GM18499 (cell line): Measurements from ENCODE around the gene PAEP.
"Not testable (repeated sequence)": the region's sequence is repeated elsewhere in the genome, so short reads cannot be mapped to it uniquely, and the experiment has no call there.

Experiments used
- ATAC-seq: cut with Tn5 transposase; IDR thresholded peaks from one replicate; pipeline ENCODE4 v1.9.1; 2021; ENCODE audit warnings: moderate number of reproducible peaks; ENCODE audit not compliant: insufficient read depth, unreplicated experiment

PAEP gene

GRCh38 chr9:135525241-135526088 is 36.1 kb upstream of the PAEP start:
- ATAC-seq = no peak

GRCh38 chr9:135526089-135526729 is 35.3 kb upstream of the PAEP start:
- no peak for ATAC-seq

GRCh38 chr9:135526730-135527571 is 34.6 kb upstream of the PAEP start:
- no peak for ATAC-seq

- not testable (repeated sequence) for ATAC-seq
Measured at GRCh38 chr9:135528842-135529435, 32.6 kb upstream of the PAEP start.

GRCh38 chr9:135530146-135530545 is 31.4 kb upstream of the PAEP start:
- ATAC-seq = no peak

GRCh38 chr9:135531096-135531495 is 30.5 kb upstream of the PAEP start:
- no peak for ATAC-seq

GRCh38 chr9:135533113-135533512 is 28.4 kb upstream of the PAEP start:
- no peak for ATAC-seq

- no peak for ATAC-seq
Measured at GRCh38 chr9:135533674-135534073, 27.9 kb upstream of the PAEP start.

GRCh38 chr9:135534192-135534711 is 27.3 kb upstream of the PAEP start:
- not testable (repeated sequence) for ATAC-seq

GRCh38 chr9:135534826-135535225 is 26.7 kb upstream of the PAEP start:
- not testable (repeated sequence) for ATAC-seq

GRCh38 chr9:135535631-135536030 is 25.9 kb upstream of the PAEP start:
- not testable (repeated sequence) for ATAC-seq

- ATAC-seq = no peak
Measured at GRCh38 chr9:135536216-135536615, 25.3 kb upstream of the PAEP start.

- not testable (repeated sequence) for ATAC-seq
Measured at GRCh38 chr9:135543262-135543894, 18.2 kb upstream of the PAEP start.

- ATAC-seq = no peak
Measured at GRCh38 chr9:135544981-135545635, 16.4 kb upstream of the PAEP start.

- not testable (repeated sequence) for ATAC-seq
Measured at GRCh38 chr9:135545646-135546176, 15.8 kb upstream of the PAEP start, which contains the start of gene OBP2A. TSS of gene OBP2A (plus strand) at chr9:135546126. CDS start at chr9:135546181, 55 bp downstream.

- ATAC-seq = not testable (repeated sequence)
Measured at GRCh38 chr9:135546792-135547617, 14.6 kb upstream of the PAEP start.

- ATAC-seq = no peak
Measured at GRCh38 chr9:135547756-135548736, 13.5 kb upstream of the PAEP start.
